Activated effector memory CD4-positive, alpha-beta T cell treated with Interleukin-2 at 50 U/mL for 16 hours (primary cell): ENCODE measurements around the gene RRP15.
"Not testable (repeated sequence)": the region's sequence is repeated elsewhere in the genome, so short reads cannot be mapped to it uniquely, and the experiment has no call there.

Experiments
- DNase-seq: peaks from one replicate; pipeline ENCODE4 v3.0.0-alpha.2; 2020

The RRP15 gene

DNA sequence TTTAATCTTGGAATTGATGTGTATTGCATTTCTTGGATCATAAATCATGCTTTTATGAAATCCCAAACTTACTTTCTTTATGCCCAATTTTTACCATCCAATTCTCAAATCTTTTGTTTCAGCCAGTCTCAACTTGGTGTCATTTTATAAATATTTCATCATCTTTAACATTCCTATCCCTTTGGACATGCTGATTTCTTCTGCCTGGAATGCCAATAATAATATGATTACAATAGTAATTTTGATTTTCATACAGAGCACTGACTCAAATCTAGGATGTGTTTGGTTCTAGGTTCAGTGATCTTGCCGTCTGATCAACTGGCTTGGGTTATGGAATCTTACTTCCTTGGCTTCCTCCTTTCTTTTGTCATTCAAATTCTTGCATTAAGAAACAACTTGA is 12.8 kb downstream of the RRP15 start:
- DNase-seq = no peak

- DNase-seq = no peak
Observed at GRCh38 chr1:218298398-218298797, 13.3 kb downstream of the RRP15 start.

- DNase-seq = no peak
Observed at GRCh38 chr1:218299416-218299815, 14.3 kb downstream of the RRP15 start.

GRCh38 chr1:218301217-218301616 is 16.1 kb downstream of the RRP15 start:
- no peak for DNase-seq

DNA sequence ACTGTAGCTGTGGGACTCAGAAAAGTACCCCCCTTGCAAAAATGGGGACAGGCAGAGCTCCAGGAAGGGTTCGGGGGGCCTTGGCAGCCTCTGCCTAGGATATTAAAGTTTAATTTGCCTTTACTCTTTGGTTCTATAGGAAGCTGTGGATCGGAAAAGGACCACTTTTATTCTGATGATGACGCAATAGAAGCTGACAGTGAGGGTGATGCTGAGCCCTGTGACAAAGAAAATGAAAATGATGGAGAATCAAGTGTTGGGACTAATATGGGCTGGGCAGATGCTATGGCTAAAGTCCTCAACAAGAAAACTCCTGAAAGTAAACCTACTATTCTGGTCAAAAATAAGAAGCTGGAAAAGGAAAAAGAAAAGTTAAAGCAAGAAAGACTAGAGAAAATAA is 17.1 kb downstream of the RRP15 start:
- DNase-seq = no peak

DNA sequence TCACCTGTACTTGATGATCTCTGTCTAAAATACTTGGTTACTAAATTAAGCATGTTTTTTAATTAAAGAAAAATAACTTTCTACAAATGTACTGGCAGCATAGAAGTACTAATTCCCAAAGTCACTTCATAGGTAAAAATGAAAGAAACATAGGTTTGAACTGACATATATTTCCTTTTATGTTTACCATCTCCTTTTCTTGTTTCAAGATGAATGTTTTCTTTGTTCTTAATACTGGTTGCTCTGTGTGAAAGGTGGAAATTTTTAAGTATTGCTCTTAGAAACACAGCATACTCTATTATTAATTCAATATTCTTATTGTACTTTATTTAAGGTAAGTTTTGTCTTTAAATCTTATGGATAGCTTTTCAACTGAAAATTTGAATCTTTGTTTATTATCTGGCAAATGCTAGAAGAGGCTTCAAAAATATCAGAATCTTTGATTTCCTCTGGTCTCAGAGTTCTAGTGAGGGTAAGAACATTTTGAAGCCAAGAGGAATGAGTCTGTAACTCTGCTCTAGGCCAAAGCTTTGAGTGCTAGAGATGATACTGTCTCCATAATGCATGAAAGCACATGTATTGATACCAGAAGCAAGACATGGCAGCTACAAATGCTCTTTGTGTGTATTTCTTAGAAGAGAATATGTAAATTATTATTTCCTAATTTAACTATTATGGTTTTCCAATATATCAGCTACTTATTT is 18.2 kb downstream of the RRP15 start:
- no peak for DNase-seq

DNA sequence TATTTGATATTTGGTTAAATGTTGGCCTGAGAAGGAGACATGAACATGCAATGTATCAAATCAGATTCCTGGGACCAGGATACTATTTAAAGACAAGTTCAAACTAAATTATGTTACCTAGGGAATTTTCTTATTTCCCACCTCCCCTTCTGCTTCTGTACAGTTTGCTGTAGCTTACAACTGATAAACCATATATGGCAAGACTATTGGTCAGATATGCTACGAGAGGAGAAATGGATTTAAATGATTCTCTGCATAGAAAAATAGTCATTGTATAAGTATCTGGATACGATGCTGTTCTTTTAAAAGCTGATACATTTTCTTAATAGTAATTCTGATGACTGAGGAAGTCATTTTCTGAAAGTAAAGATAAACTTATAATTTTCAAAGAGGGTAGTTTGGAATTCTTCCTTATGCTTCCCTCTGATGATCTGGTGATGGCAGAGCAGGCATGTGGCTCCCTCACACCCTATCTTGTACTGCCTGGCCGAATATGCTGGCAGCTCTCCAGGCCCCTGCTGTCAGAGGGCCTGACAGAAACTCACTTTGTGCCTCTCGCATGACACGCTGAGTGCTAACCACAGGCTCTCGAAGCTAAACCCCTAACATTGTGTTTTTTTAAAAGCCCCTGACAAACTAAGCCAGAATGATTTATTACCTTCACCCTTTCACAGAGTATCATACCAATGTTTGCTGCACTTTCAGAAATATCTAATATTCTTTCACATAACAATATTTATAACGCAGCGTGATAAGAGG is 19.4 kb downstream of the RRP15 start:
- DNase-seq = no peak

- no peak for DNase-seq
Observed at GRCh38 chr1:218305472-218306064, 20.5 kb downstream of the RRP15 start.

- DNase-seq = no peak
Observed at GRCh38 chr1:218312509-218312908, 27.4 kb downstream of the RRP15 start.

GRCh38 chr1:218314316-218314715 is 29.2 kb downstream of the RRP15 start:
- no peak for DNase-seq

GRCh38 chr1:218315638-218316037 is 30.5 kb downstream of the RRP15 start:
- DNase-seq = no peak

GRCh38 chr1:218317061-218317460 is 32.0 kb downstream of the RRP15 start:
- no peak for DNase-seq

DNA sequence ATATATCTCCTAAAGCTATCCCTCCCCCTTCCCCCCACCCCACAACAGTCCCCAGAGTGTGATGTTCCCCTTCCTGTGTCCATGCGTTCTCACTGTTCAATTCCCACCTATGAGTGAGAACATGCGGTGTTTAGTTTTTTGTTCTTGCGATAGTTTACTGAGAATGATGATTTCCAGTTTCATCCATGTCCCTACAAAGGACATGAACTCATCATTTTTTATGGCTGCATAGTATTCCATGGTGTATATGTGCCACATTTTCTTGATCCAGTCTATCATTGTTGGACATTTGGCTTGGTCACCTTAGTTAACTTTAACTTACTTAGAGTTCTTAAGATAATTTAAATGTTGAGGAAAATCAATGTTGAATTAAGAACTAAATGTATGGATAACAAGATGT is 35.1 kb downstream of the RRP15 start:
- DNase-seq = not testable (repeated sequence)

GRCh38 chr1:218322762-218323161 is 37.7 kb downstream of the RRP15 start:
- DNase-seq = no peak

DNA sequence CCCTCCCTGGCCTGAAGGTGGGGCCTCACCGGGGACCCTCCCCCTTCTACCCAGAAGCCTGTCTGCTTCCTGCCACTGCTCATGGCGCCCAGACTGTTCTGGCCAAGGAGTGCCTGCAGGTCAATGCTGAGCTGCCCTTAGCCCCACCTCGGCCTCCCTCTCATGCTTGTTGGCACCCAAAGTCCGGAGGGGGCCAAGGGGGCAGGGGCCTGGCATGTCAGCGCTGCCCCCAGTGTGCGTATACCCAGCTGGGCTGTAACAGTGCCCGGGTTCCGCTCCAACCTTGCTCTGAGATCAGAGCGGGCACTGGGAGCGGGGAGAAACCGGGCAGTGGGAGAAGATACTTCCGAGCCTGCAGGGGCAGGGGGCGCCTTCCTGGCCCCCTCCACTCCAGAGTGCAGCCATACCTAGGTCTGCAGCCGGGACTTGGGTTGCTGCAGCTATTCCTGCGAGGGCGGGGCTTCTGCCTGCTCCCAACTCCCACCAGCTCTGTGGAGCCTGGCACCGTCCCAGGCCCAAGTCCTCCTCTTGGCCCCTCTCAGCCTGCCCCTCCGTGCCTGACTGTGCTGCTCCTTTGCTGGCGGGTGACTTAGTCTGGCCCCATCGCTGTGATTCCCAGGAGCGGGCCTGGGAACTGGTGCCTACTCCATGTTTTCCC is 38.6 kb downstream of the RRP15 start:
- no peak for DNase-seq

- DNase-seq = no peak
Observed at GRCh38 chr1:218324226-218324580, 39.1 kb downstream of the RRP15 start.

GRCh38 chr1:218328769-218329168 is 43.7 kb downstream of the RRP15 start:
- no peak for DNase-seq

DNA sequence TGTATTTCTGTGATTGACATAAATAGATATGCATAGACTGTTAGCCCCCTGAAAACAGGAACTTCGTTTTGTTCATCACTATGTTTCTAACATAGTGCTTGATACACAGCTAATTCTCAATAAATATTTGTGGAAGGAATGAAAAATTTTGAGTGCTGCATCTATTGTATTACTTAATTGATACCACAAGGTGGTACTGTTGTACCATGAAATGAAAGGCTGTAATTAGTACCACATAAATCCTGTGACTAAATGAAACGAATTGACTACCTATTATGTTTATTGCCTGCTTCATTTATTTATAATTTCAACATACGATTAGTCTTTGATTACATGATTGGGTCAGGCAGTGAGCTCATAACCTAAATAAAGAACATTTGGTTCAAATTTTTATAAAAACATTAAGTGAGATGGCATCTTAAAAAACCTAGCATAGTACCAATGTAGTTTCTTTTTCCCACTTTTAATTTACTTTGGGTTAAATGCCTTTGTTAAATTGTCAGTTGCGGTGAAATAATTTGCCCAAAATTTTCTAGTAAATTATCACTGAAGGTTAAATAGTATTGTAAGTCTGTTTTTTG is 45.0 kb downstream of the RRP15 start:
- no peak for DNase-seq

GRCh38 chr1:218332416-218332815 is 47.3 kb downstream of the RRP15 start:
- no peak for DNase-seq

DNA sequence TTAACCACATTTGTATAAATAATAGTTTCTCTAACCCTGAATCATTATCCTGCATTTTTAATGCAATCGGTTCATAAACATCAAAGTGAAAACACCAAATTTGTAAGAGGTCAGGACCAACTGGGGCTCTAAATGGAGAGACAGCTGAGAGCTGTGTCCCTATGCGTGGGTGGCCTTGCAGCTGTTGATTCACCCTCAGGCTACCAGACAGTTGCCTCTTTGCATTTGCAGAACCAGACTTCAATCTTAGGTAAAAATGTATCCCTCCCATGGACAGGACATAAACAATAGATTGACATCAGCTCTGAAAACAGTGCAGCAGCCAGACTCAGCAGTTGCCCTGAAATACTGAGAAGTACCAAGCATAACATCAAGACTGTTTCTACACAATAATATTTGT is 51.2 kb downstream of the RRP15 start:
- DNase-seq = no peak

- no peak for DNase-seq
Observed at GRCh38 chr1:218339267-218339831, 54.3 kb downstream of the RRP15 start.

DNA sequence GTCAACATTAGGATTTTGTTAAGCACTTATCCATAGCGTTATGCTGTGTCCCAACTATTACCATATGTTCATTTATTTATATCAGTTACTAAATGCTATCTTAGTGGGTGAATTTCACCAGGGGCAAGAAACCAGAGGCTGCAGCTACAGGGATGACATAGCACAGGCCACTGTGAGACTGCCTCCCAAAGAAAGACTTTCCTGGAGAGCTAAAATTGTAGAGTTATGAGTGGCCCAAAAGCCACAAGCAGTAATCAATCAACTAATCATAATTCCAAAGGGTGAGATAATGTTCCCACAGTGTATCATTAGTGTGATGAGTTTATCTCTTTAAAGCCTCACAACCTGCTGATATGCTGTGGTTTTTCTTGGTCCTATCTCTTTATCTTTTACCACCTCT is 56.2 kb downstream of the RRP15 start:
- DNase-seq = no peak

- no peak for DNase-seq
Observed at GRCh38 chr1:218342091-218342490, 57.0 kb downstream of the RRP15 start.
